Measurements from ENCODE around the gene MEGF6.

The MEGF6 gene

DNA sequence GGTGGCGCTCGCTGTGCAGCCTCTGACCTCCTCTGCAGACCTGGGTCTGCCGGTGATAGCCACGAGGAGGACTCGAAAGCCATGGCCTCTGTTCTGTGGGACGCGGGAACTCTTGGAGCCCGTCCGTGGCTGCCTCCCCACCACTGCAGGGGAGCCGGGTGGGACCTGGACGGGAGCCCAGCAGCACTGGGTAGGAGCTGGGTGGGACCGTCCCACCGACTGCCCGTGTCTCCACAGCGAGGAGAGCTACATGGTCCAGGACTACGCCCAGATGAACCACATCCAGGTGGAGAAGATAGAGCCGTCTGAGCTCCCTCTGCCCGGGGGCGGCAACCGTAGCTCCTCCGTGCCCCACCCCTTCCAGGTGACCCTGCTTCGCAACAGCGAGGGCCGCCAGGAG, 133.1 kb downstream of the MEGF6 start:
- H3K36me3 Mint-ChIP-seq (ENCODE audit: low read depth) = peaks cover 5% of the 10 kb centered on the region
- peaks cover 8% of the 10 kb centered on the region for H3K4me1 Mint-ChIP-seq
- DNase-seq = no peak
- no peak overlapping the region for H3K27ac Mint-ChIP-seq
- no peaks in the 10 kb centered on the region for H3K9me3 Mint-ChIP-seq
- H3K27me3 Mint-ChIP-seq (ENCODE audit: low read depth, poor library complexity) = peaks cover 2% of the 10 kb centered on the region
- no peak overlapping the region for H3K4me3 Mint-ChIP-seq
- no peak for TF ChIP-seq CTCF (IDR thresholded peaks at IDR 0.05)

DNA sequence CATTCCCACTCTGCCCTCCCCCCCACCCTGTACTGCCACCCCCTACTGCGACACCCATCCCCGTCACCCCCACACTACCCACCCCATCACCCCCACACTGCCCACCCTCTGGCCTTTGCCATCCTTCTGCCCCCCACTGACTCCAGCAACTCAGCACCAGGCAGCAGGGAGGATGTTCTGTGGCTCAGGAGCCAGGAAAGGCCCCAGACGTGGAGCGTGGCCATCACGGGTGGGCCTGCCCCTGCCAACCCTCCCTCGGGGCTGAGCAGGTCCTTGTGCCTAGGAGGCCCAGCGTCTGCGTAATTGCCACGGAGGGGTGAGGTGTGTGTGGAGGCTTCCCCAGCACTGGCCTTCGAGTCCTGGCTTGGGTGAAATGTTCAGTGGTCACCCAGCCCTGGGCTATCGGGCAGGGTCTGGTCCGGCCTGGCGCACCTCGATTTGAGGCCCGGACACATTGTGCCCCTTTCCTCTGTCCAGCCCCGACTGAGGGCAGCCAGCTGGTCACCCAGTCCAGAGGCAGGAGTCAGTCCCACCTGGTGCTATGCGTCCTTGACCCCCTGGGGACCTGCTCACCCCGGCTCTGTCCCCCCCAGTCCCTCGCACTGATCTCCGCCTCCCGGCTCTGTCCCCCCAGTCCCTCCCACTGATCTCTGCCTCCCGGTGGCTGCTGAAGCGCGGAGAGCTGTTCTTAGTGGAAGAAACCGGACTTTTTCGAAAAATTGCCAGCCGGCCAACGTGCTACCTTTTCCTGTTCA, 133.9 kb downstream of the MEGF6 start:
- H3K27me3 Mint-ChIP-seq (ENCODE audit: low read depth, poor library complexity) = peaks cover 2% of the 10 kb centered on the region
- H3K4me3 Mint-ChIP-seq = no peak overlapping the region
- TF ChIP-seq CTCF (IDR thresholded peaks at IDR 0.05) = no peak
- no peaks in the 10 kb centered on the region for H3K9me3 Mint-ChIP-seq
- peaks cover 5% of the 10 kb centered on the region for H3K36me3 Mint-ChIP-seq (ENCODE audit: low read depth)
- no peak overlapping the region for H3K27ac Mint-ChIP-seq
- H3K4me1 Mint-ChIP-seq = peaks cover 11% of the 10 kb centered on the region
- DNase-seq = peak; percentile 41

DNA sequence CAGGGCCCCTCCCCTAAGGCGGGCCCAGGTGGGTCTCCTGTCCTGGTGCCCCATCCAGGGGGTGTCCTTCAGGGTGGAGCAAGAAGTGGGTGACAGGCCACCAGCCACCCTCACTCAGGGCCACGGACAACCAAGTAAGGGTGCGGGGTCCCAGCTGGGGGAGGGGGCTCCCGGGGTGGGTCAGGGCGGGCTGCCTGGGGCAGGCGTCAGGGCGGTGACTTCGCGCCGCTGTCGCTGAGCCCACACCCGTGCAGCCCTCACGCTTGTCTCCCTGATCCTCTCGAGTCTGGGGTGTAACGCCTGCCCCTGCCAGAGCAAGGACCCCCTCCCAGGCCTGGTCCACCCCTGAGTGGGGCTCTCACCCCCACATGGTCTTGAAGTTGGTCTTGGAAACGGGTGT, 134.6 kb downstream of the MEGF6 start:
- DNase-seq = no peak
- H3K4me1 Mint-ChIP-seq = peaks cover 15% of the 10 kb centered on the region
- H3K4me3 Mint-ChIP-seq = no peak overlapping the region
- no peak overlapping the region for H3K27ac Mint-ChIP-seq
- no peak for TF ChIP-seq CTCF (IDR thresholded peaks at IDR 0.05)
- H3K27me3 Mint-ChIP-seq (ENCODE audit: low read depth, poor library complexity) = peaks cover 2% of the 10 kb centered on the region
- peaks cover 5% of the 10 kb centered on the region for H3K36me3 Mint-ChIP-seq (ENCODE audit: low read depth)
- H3K9me3 Mint-ChIP-seq = no peaks in the 10 kb centered on the region

GRCh38 chr1:3475839-3476573, 135.3 kb downstream of the MEGF6 start:
- H3K4me1 Mint-ChIP-seq = peaks cover 18% of the 10 kb centered on the region
- H3K27me3 Mint-ChIP-seq (ENCODE audit: low read depth, poor library complexity) = peaks cover 2% of the 10 kb centered on the region
- no peak overlapping the region for H3K27ac Mint-ChIP-seq
- H3K36me3 Mint-ChIP-seq (ENCODE audit: low read depth) = peaks cover 5% of the 10 kb centered on the region
- no peaks in the 10 kb centered on the region for H3K9me3 Mint-ChIP-seq
- TF ChIP-seq CTCF (IDR thresholded peaks at IDR 0.05) = no peak
- H3K4me3 Mint-ChIP-seq = no peak overlapping the region
- no peak for DNase-seq

- peaks cover 2% of the 10 kb centered on the region for H3K27me3 Mint-ChIP-seq (ENCODE audit: low read depth, poor library complexity)
- peaks cover 30% of the 10 kb centered on the region for H3K4me1 Mint-ChIP-seq
- no peaks in the 10 kb centered on the region for H3K9me3 Mint-ChIP-seq
- peaks cover 5% of the 10 kb centered on the region for H3K36me3 Mint-ChIP-seq (ENCODE audit: low read depth)
- no peak for TF ChIP-seq CTCF (IDR thresholded peaks at IDR 0.05)
- no peak overlapping the region for H3K4me3 Mint-ChIP-seq
- no peak overlapping the region for H3K27ac Mint-ChIP-seq
- no peak for DNase-seq
These were observed 136.9 kb downstream of the MEGF6 start for GRCh38 chr1:3474421-3474820.

All from nephron progenitor cell (in vitro differentiated cells).